RWPE2 (cell line): Measurements from ENCODE around the gene CYFIP1.
A peak's percentile ranks its signal among the peaks of the same experiment; 100 is the strongest.

Source experiments
- ATAC-seq: fragments of 200-7000 bp; cut with Tn5 transposase; 3 replicates; pipeline ENCODE4 v1.9.1; 2021; ENCODE audit warnings: low read depth
- DNase-seq: peaks from one replicate; pipeline ENCODE4 v3.0.0-alpha.2; 2020; ENCODE audit warnings: low spot score
- H3K27ac ChIP-seq: fragments of 450-650 bp; 2 replicates; pipeline ENCODE4 v1.5.1; 2017; ENCODE audit warnings: mild to moderate bottlenecking; ENCODE audit not compliant: poor library complexity, severe bottlenecking
- H3K27me3 ChIP-seq: fragments of 250-450 bp; sonication (Bioruptor Pico); 2 replicates; pipeline ENCODE4 v1.5.1; 2021; ENCODE audit warnings: mild to moderate bottlenecking, moderate library complexity; ENCODE audit not compliant: insufficient read depth, poor library complexity, severe bottlenecking
- H3K36me3 ChIP-seq: fragments of 250-450 bp; sonication (Bioruptor Pico); 2 replicates; pipeline ENCODE4 v1.5.1; 2020; ENCODE audit warnings: low read depth, mild to moderate bottlenecking, moderate library complexity
- H3K4me1 ChIP-seq: fragments of 250-450 bp; sonication (Bioruptor Pico); 2 replicates; pipeline ENCODE4 v1.5.1; 2021; ENCODE audit warnings: mild to moderate bottlenecking, moderate library complexity; ENCODE audit not compliant: insufficient read depth, poor library complexity, severe bottlenecking
- H3K4me3 ChIP-seq: fragments of 250-450 bp; sonication (Bioruptor Pico); 2 replicates; pipeline ENCODE4 v1.5.1; 2021; ENCODE audit warnings: mild to moderate bottlenecking, moderate library complexity; ENCODE audit not compliant: severe bottlenecking
- H3K9me3 ChIP-seq: fragments of 250-450 bp; sonication (Bioruptor Pico); 2 replicates; pipeline ENCODE4 v1.5.1; 2021; ENCODE audit warnings: mild to moderate bottlenecking, moderate library complexity; ENCODE audit not compliant: severe bottlenecking
- TF ChIP-seq, protein P1 (sequence below): fragments of 450-650 bp; IDR thresholded peaks from one replicate; pipeline ENCODE4 v1.5.1; 2017; ENCODE audit warnings: mild to moderate bottlenecking, moderate library complexity; ENCODE audit not compliant: poor library complexity, severe bottlenecking

Gene CYFIP1

DNA sequence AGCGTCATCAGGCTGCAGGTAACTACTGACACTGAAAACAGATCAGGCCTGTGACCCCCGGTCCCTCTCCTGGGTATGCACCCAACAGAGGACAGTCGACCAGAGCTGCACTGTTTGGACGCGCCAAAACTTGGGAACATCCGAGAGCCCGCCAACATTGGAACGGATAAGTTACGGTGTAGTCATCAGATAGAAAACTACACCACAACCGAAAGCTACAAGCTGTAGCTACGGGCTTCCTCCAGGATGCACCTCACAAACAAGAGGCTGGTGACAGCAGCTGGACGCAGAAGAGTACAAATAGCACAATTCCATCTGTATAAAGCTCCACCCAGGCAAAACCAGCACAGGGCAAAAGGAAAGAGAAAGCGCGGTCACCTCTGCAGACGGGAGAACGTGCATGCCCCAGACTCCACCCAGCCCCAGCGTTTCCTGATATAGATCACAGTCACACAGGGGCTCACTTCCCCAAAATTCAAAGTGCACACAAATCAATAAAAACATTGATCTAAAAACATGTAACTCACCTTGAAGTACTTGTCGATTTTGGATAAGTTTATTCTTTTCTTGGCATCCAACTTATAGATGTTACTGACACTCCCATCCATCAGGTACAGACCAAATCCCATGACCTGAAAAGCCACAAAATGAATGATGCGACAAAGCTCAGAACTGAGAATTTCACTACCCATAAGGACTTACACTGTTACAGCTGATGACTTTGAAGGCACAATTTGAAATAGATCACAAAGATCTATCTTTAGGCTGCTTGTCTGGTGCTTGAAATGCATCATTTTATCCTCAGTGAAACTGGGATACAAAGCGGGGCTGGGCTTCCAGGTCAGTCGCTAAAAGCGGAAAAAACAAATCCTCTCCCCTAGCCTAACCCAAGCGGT, 43.3 kb downstream of the CYFIP1 start:
- no peaks in the 10 kb centered on the region for H3K4me1 ChIP-seq
- no peaks in the 10 kb centered on the region for H3K27me3 ChIP-seq
- peaks cover 78% of the 10 kb centered on the region for H3K36me3 ChIP-seq
- ATAC-seq (no peak), DNase-seq (no peak)
- H3K4me3 ChIP-seq: no peak overlapping the region
- TF ChIP-seq, protein P1, sequence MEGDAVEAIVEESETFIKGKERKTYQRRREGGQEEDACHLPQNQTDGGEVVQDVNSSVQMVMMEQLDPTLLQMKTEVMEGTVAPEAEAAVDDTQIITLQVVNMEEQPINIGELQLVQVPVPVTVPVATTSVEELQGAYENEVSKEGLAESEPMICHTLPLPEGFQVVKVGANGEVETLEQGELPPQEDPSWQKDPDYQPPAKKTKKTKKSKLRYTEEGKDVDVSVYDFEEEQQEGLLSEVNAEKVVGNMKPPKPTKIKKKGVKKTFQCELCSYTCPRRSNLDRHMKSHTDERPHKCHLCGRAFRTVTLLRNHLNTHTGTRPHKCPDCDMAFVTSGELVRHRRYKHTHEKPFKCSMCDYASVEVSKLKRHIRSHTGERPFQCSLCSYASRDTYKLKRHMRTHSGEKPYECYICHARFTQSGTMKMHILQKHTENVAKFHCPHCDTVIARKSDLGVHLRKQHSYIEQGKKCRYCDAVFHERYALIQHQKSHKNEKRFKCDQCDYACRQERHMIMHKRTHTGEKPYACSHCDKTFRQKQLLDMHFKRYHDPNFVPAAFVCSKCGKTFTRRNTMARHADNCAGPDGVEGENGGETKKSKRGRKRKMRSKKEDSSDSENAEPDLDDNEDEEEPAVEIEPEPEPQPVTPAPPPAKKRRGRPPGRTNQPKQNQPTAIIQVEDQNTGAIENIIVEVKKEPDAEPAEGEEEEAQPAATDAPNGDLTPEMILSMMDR: no peak
- no peaks in the 10 kb centered on the region for H3K9me3 ChIP-seq
- H3K27ac ChIP-seq: no peak overlapping the region

DNA sequence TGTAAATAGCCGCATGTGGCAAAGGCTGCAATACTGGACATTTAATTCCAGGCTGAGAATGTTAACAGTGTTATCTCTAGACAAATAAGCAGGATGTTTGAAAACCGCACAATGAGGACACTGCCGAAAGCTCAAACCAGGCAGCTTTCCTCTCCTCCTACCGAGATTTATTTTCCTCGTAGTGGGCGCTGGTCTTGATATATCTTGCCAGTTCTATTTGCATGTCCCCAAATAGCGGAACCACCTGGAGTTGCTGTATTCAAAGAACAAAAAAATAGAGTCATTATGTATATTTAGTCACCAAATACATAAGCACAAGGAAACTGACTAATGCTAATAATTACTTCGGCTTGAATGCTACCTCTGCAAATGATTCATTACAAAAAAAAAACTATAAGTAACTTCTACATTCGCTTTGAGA, 46.5 kb downstream of the CYFIP1 start:
- DNase-seq (no peak), ATAC-seq (no peak)
- H3K27ac ChIP-seq: no peak overlapping the region

DNA sequence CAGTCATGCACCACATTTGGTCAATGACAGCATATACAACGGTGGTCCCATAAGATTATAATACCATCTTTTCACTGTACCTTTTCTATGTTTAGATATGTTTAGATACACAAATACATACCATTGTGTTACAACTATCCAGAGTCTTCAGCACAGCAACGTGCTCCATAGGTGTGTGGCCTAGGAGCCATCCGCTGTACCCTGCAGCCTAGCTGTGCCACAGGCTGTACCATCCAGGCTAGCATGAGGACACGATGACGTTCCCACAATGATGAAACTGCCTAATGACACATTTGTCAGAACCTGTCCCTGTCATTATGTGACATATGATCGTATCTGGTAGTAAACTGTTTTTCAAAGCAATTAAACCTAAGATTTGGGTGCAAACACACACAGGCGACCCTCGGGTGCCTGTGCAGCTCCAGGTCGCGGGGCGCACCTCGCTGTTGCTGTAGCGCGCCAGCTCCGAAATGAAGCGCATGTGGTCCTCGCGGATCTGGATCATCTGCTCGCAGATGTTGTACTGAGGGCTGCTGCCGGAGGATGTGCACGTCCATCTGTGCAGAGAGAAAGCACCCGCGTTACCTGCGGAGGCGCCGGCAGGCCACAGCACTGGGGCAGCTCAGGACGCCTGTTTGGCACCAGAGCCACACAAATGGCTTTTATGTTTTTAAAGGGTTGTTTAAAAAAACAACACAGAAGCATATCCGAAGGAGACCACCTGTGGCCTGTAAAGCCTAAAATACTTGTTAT, 48.2 kb downstream of the CYFIP1 start:
- Histone ChIP-seq H3K27me3 (no peaks in the 10 kb centered on the region), H3K4me3 (no peak overlapping the region), H3K36me3 (peaks cover 71% of the 10 kb centered on the region), H3K9me3 (no peaks in the 10 kb centered on the region), H3K4me1 (peaks cover 3% of the 10 kb centered on the region), H3K27ac (no peak overlapping the region)
- ATAC-seq: no peak
- DNase-seq: no peak
- TF ChIP-seq, protein P1: no peak

More for the DNA sequence above, 46.5 kb downstream of the CYFIP1 start:
- Histone ChIP-seq H3K4me1 (peaks cover 3% of the 10 kb centered on the region), H3K36me3 (peaks cover 74% of the 10 kb centered on the region), H3K4me3 (no peak overlapping the region), H3K27me3 (no peaks in the 10 kb centered on the region), H3K9me3 (no peaks in the 10 kb centered on the region)
- TF ChIP-seq, protein P1: no peak

DNA sequence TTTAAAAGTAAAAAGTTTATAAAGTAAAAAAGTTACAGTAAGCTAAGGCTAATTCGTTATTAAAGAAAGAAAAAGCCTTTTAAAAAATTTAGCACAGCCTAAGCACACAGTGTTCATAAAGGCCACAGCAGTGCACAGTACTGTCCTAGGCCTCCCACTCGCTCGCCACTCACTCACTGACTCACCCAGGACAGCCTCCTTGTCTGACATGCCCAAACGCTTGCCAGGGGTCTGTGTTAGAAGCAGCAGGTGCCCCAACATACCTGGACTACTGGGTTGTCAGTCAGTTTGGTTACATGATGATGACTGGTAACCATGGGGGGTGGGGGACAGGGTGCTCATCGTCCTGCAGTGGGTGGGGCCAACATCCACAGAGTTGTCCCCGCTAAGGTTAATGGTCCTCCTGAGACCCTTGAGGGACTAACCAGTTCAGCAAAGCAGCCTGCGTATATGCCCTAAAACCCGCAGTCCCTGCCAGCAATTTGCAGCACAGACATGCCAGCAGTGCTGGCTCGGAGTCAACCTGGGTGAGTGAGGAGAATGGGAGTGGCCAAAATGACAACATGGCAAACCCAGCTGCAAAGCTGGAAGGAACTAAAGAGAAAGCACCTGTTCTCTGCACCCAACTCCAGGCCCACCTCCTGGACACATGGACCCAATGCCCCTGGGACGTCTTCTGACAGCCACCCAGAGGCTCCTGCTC, 49.2 kb downstream of the CYFIP1 start:
- H3K4me3 ChIP-seq: no peak overlapping the region
- H3K4me1 ChIP-seq: peaks cover 3% of the 10 kb centered on the region
- ATAC-seq: peak; percentile 87
- peaks cover 72% of the 10 kb centered on the region for H3K36me3 ChIP-seq
- H3K9me3 ChIP-seq: no peaks in the 10 kb centered on the region
- DNase-seq: no peak
- no peaks in the 10 kb centered on the region for H3K27me3 ChIP-seq
- no peak overlapping the region for H3K27ac ChIP-seq
- TF ChIP-seq, protein P1: no peak
